ENCODE results near the gene PPME1.
"Not testable (repeated sequence)": the region's sequence is repeated elsewhere in the genome, so short reads cannot be mapped to it uniquely, and the experiment has no call there.

Gene PPME1, protein sequence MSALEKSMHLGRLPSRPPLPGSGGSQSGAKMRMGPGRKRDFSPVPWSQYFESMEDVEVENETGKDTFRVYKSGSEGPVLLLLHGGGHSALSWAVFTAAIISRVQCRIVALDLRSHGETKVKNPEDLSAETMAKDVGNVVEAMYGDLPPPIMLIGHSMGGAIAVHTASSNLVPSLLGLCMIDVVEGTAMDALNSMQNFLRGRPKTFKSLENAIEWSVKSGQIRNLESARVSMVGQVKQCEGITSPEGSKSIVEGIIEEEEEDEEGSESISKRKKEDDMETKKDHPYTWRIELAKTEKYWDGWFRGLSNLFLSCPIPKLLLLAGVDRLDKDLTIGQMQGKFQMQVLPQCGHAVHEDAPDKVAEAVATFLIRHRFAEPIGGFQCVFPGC

DNA sequence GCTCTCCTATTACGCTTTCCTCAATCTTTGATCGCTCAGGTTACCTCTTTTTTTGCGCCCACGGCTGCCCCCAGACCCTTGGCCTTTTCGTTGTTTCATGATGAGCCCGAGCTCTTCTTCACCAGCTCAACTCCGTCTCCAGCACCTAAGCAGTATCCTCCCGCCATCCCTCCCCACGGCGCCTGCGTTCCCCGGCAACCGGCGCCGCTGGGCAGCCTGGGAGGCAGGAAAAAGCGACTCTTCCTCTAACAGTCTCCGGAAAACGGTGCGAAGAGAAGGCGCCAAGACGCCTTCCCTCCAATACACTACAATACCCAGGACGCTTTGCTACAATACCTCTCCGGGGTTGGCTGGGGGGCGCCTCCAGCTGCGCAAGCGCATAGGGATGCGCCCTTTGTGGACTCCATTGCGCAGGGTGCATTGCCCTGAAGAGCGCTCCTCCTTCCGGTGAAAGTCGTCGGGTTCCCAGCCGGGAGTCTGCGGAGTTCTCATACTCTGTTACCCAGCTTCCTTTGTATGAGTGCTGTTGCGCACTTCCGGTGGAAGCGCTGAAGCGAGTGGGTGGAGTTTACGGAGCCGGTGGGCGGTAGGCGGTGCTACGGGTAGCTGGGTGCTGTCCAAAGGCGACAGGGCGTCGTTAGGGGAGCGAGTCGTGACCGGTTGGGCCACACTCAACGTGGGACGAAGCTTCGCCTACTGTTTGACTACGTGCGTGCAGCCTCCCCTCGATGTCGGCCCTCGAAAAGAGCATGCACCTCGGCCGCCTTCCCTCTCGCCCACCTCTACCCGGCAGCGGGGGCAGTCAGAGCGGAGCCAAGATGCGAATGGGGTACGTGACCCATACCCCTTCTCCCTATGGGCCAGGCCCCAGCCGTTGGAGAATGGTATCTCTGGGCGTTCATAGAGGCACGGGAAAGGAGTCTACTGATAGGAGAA is at the start of gene PPME1, which contains the start of gene C2CD3:
PPME1 (plus strand) TSS at position 596 of the 936 bp plus-strand sequence; CDS start at position 729, 133 bp downstream.
C2CD3 (minus strand) TSS at position 309 of the 936 bp plus-strand sequence; CDS start at position 99, 210 bp downstream.
- peak; percentile 99 for DNase-seq

DNA sequence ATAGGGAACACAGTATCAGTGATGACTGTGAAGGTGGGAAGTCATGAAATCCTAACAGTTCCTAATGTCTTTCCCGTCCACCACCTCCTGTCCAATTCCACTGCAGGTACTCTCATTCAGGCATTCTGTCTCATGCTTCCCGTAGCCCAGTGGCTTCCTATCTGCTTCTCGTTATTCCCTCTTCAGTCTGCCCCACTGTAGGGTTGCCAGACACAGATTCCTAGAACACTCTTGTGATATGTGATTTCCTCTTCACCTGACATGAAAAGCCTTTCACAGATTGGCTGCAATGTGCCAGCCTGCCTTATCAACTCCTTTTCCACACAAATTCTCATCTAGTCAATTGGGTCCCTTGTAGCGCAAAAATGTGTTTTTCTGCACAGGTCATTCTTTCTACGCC is 49.3 kb upstream of the PPME1 start:
- DNase-seq = no peak

DNA sequence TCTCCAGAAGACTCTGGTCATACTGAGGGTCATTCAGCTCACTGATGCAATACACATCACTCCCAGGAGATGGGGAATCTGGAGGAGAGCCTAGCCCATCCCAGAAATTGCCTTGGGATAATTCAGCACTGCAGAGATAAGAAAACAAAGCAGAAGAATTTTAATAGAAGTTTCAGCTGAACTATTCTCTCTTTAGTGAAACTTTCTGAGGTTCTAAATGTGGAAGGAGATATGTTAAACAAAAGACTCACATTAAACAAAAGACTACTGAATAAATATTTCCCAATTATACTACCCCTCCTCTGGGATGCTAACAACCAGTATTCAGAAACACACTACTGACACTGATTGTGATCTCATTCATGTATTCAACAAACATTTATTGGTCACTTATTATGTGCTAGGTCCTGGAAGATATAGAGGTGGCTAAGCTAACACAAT is 48.1 kb upstream of the PPME1 start:
- no peak for DNase-seq

DNA sequence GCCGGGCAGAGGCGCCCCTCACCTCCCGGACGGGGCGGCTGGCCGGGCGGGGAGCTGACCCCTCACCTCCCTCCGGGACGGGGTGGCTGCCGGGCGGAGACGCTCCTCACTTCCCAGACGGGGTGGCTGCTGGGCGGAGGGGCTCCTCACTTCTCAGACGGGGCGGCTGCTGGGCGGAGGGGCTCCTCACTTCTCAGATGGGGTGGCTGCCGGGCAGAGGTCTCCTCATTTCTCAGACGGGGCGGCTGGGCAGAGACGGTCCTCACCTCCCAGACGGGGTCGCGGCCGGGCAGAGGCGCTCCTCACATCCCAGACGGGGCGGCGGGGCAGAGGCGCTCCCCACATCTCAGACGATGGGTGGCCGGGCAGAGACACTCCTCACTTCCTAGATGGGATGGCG is 42.0 kb upstream of the PPME1 start:
- not testable (repeated sequence) for DNase-seq

DNA sequence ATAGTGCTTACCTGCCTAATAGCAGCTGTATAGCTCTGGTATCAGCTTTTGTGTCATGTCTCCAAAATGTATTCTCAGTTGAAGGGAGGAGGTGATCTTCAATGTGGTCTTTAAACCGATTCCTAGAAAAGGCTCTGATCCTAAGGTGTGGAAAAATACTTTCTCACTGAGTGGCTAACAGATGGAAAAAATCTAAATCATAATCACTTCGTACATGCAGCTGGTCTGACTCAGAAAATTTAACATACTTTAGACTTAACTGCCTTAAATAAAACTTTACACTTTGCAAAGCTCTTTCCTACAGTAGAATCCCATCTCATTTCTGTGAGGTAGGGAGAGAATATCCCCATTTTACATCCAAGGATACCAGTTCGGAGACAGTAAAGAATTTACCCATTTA is 38.3 kb upstream of the PPME1 start:
- DNase-seq = no peak

DNA sequence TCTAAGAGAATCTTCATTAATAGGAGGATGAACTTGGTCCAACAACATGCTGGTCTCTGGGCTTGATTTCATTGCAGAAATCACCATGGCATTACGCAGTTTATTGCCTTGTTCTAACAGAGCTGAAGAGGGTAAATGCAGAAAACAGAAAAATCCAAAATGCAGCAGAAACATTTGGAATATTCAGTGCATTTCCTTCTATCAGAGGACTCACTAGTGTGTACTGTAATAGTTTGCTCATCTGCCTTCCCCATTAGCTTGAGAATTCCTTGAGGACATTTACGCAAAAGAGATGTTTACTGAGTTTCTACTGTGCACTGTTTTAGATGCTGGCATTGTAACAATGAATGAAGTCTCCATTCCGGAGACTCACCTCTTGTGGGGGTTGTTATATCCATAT is 37.7 kb upstream of the PPME1 start:
- DNase-seq = no peak

DNA sequence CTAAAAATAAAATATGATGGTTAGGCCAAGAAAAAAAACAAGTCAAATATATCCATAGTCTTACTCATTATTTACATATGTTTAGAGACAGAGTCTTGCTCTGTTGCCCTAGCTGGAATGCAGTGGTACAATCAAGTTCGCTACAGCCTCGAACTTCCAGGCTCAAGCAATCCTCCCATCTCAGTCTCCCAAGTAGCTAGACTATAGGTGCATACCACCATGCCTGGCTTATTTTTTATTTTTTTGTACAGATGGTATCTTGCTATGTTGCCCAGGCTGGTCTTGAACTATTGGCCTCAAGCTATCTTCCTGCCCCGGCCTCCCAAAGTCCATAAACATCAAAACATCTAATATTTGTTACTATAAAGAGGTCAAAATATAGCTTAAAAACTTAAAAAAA is 36.4 kb upstream of the PPME1 start:
- no peak for DNase-seq

DNA sequence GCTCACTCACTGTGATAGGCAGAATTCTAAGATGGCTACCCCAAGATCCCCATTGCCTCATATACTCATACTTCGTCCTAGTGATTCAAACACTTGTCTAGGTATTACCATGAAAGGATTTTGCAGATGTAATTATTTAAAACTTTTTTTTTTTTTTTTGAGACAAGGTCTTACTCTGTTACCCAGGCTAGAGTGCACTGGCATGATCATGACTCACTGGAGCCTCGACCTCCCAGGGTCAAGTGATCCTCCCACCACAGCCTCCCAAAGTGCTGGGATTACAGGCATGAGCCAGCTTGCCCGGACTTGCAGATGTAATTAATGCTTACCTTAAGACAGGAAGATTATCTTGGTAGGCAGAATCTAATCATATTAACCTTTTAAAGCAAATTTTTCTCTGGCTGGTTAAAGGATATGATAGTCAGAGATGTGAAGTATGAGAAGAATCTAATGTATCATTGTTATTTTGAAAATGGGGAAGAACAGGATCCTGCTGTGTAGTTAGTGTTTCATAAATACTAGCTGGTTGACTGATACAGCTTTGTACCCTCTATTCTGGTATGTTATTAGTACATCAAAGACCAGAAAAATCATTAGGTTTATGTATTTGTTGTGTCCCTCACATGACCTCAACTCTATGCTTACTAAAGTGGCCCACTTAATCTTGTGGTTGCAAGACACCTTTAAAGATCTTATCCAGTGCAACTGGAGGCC is 35.8 kb upstream of the PPME1 start:
- DNase-seq = no peak

DNA sequence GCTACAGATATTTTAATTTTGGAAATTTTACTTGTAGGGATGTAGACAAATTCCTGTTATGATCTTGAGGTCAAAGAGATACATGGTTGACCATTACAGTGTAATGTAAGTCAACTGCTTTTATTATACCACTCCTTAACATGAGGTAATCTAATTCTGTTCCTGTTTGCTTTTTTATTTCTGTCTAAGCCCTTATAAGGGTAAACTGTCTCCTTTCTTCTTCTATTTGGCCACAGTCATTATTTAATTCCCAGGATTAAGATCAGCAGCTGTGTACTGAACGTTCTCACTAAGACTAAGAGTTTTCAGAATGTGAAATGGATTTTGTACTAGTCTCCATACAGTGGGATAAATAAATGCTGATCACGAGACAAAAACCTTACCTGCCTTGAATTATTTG is 33.1 kb upstream of the PPME1 start:
- DNase-seq = peak; percentile 53

DNA sequence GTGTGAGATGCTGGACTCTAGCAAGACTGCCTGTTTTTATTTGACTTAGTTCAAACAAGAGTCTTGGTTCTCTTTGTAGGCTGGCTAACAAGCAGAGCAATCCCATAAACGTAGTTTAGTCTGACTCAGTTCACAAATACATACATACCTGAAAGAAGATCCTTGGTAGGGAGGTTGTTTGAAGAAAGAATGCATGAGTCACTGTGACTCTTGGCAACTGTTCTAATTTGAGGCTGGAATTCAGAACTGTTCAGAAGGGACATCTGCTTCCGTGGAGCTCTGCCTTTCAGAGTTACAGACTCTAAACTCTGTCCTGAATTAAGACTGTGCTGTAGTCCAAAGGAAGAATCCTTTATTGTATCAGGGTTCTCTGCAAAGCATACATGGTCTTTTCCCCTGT is 32.5 kb upstream of the PPME1 start:
- DNase-seq = peak; percentile 56

DNA sequence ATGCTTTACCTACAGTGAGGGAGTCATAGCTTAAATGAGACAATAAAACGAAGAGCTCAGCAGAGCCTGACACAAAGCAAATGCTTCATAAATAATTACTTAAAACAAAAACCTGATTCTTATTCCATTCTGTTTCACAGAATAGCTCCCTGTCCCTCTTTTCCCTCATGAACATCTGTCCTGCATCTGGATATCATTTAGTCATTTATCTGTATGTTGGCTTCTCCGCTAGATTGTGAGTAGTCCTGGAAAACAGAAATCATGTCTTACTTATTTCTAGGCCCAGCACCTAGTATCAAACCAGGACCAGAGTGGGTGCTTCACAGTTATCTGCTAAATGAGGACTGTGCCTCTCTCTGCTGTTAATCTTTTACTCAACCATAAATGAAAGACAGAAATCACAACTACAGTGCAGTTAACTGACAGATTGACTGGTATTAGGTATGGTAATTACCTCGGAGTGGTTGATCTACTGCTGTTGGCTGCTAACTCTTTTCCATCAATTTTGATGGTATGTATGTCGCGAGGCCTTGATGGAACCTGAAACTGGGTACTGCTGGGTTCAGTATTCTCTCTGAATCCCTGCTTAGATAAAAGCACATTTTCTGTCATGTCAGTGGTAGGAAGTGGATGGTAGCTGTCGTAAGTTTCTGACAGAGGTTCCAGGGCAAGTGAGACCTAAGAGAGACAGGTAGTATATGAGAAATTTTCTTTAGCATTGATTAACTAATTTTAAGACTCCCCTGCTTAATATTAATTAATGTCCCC is 31.8 kb upstream of the PPME1 start:
- no peak for DNase-seq

DNA sequence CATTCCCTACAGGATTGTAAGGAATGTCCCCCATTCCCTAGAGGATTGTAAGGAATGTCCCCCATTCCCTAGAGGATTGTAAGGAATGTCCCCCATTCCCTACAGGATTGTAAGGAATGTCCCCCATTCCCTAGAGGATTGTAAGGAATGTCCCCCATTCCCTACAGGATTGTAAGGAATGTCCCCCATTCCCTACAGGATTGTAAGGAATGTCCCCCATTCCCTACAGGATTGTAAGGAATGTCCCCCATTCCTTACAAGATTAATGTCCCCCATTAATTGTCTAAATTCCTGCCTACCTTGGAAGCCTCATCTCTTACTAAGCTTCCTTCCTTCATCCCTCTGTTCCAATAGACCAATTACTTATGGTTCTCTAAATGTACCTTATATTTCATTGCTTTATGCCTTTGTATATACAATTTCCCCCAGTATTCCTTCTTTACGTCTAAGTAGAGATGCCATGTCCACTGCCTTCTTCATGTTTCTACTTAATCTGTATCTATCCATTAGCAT is 31.1 kb upstream of the PPME1 start:
- DNase-seq = not testable (repeated sequence)

DNA sequence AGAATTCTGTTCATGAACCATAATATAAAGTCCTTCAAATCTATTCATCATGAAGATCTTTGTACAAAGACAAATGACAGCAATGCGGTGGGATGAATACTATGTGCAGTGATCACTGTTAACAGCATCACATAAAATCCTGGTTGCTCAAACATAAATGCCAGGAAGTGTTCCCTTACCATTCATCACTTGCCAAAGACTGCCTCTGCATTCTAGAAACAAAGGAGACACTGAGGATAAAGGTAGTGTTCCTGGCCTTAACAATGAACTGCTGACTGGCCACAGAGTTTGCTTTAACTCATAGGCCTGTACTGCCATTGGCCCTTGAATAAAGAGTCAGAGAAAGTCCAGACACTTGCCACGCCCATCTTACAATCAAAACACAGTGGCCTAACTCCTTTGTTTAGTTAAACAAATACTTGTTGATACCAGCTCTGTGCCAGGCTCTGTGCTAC is 29.8 kb upstream of the PPME1 start:
- DNase-seq = peak; percentile 39

DNA sequence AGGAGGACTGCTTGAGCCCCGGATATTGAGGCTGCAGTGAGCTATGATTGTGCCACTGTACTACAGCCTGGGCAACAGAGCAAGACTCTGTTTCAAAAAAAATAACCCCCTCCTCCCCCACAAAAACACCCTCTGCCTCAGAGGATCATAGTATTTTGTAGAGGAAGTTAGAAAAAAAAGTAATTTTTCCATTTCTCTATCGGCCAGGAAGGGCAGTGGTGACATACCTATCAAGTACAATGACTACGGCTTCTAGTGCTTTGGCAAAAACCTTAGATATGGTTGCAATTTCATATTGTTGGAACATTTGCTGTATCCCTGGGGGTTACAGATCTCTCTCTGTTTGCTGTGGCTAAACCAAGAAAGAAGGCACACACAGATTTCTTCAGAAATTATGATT is 29.2 kb upstream of the PPME1 start:
- DNase-seq = no peak

DNA sequence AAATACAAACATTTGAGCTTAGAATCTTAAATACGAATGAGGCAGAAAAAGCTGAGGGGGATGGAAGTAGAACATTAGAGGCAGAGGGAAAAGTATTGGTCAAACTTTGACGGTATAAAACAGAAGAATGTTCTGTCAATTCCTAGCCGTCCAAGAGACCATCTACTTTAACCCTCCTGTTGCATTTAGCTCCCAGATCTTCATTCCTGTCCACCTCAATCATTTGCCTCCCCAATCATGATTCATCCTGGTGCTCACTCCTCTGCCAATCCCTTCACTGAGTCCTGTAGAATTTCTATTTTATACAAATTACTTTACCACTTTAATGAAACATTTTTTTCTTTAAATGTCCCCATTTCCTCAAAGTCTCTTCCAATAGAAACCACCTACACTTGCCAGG is 28.5 kb upstream of the PPME1 start:
- DNase-seq = no peak

DNA sequence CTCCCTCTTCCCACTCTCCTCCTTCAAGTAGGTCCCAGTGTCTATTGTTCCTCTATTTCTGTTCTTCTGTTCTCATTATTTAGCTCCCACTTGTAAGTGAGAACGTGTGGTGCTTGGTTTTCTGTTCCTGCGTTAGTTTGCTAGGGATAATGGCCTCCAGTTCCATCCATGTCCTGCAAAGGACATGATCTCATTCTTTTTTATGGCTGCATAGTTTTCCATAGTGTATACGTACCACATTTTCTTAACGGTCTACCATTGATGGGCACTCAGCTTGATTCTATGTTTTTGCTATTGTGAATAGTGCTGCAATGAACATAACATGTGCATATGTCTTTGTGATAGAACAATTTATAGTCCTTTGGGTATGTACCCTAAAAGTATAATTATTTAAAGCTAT is 26.5 kb upstream of the PPME1 start:
- no peak for DNase-seq

DNA sequence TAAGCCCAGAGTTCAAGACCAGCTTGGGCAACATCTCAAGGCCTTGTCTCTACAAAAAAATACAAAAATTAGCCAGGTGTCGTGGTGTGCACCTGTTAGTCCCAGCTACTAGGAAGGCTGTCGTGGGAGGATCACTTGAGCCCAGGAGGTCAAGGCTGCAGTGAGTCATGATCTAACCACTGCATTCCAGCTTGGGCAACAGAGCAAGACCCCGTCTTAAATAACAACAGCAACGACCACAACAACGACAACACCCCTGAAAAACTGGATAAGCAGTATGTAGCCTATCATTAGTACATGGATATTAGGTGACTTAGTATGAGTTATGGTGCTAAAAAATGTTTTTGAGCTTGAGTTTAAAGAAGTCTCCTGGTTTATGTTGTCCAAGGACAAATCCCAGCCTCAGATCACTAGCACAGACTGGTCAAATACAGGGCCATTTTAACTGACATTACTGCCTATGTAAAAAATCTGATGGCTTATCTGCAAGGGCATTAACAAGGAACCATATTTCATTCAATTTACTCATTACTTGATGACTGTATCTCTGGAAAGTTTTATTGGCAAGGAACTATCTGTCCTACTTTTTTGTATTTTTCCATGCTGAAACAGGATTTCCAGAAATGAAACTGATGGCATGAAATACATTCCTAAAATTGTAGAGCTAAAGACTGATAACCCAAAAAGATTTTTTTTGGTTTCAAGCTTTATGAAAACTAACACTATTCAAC is 23.7 kb upstream of the PPME1 start:
- DNase-seq = no peak

DNA sequence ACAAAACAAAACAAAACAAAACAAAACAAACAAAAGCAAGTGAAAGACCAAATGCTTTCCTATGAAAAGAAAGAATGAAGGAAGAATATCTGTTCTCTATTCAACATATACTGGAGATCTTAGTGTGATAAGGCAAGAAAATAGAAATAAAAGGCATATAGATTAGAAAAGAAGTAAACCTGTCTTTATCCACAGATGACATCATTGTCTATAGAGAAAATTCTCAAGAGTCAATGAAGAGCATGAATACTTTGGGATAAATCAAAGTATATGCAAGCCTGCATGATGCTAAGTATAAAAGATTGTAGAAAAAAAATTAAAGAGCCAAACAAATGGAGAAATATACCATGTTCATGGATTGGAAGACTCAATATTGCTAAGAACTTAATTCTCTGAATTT is 17.9 kb upstream of the PPME1 start:
- no peak for DNase-seq

DNA sequence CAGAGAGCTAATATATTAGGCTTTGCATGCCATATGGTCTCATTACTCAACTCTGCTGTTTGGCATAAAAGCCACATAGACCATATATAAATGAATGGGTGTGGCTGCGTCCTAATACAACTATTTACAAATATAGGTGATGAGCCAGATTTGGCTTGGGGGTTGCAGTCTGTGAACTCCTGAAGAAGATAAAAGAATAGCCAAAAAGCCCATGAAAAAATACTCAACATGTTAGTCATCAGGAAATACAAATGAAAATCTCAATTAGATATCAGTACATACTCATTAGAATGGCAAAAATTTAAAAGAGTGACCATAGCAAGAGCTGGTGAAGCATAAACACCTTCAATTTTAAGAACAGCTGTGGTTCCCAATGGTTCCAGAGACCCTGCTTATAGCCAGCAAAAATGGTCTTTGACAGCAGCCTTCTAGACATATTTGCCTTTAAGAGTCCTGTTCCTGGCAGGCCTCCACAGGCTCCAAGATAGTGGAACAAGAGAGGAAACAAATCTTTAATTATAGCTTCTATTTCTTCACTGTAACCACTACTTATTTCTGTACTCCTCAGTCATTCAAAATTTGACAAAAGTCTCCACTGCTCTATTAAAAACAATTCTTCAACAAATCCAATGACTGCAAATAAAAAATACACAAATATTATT is 16.3 kb upstream of the PPME1 start:
- no peak for DNase-seq

DNA sequence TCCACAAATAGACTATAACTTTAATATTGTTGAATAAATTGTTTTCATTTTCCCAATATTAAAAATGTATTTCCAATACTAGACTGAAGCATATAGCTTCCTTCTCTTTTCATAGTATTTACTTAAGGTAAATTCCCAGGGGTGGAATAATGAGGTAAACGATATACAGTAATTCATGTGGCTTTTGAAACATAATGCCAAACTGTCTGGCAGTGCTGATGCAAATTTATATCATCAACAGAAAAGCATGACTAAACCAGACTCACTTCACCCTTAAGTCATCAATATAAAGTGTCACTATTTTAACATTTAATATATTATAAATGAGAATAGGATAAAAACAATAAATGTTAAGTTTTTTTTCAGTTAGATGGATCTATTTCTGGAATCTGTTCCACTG is 13.9 kb upstream of the PPME1 start:
- DNase-seq = no peak

DNA sequence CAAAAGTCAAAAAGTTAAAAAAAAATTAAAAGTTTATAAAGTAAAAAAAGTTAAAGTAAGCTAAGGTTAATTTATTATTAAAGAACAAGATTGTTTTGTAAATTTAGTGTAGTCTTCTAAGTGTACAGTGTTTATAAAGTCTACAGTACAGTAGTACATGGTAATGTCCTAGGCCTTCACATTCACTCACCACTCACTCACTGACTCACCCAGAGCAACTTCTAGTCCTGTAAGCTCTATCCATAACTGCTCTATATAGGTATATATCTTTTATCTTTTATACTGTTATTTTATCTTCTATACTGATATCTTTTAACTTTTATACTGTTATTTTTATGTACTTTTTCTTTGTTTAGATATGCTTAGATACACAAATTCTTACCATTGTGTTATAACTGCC is 11.4 kb upstream of the PPME1 start:
- DNase-seq = no peak

All from NCI-H2029 (cell line).